GM12892 (cell line): ENCODE results near the gene TYW1.
"Not testable (repeated sequence)": the region's sequence is repeated elsewhere in the genome, so short reads cannot be mapped to it uniquely, and the experiment has no call there.

ENCODE experiments used
- POLR2A ChIP-seq: IDR thresholded peaks from 2 replicates; pipeline ENCODE4 v1.6.1; 2011; ENCODE audit warnings: low read depth, low read length, control low read depth
- POLR2AphosphoS5 ChIP-seq: IDR thresholded peaks from 2 replicates; pipeline ENCODE4 v1.6.1; 2011; ENCODE audit warnings: low read depth, low read length, control low read depth
- TAF1 ChIP-seq: IDR thresholded peaks from 2 replicates; pipeline ENCODE4 v1.6.1; 2011; ENCODE audit warnings: low read depth, mild to moderate bottlenecking, control low read depth, low read length, borderline replicate concordance

GRCh38 chr7:67135617-67136486 lies 139.2 kb downstream of the TYW1 start:
- not testable (repeated sequence) for TF ChIP-seq POLR2A, TAF1, POLR2AphosphoS5
